Neural cell (in vitro differentiated cells): ENCODE results near the gene TRAK1. TPM values are rescaled to one million over a fixed set of nuclear protein-coding genes. Genes with fewer than 3 reads are reported as not detected.

ENCODE experiments used
- H2AFZ ChIP-seq: fragments of 200-600, 300-800 bp; sonication (generic), shearing (Covaris generic); 2 replicates; pipeline ENCODE4 v1.6.0; 2014; ENCODE audit warnings: low read depth, mild to moderate bottlenecking, antibody characterized with exemption, low read length, moderate library complexity
- H3F3A ChIP-seq: fragments of 200-600 bp; shearing (Covaris generic); 2 replicates; pipeline ENCODE4 v1.6.1; 2016; ENCODE audit warnings: mild to moderate bottlenecking, moderate library complexity, mixed read lengths, antibody characterized with exemption, low read length; ENCODE audit not compliant: insufficient read depth, poor library complexity, severe bottlenecking
- H3K27ac ChIP-seq: fragments of 200-600, 300-800 bp; sonication (generic), shearing (Covaris generic); 2 replicates; pipeline ENCODE4 v1.5.1; 2014; ENCODE audit warnings: mild to moderate bottlenecking, low read length, moderate library complexity
- H3K27me3 ChIP-seq: fragments of 300-800, 200-600 bp; sonication (generic), shearing (Covaris generic); 2 replicates; pipeline ENCODE4 v1.6.0; 2014; ENCODE audit warnings: mild to moderate bottlenecking, low read depth, low read length, moderate library complexity; ENCODE audit not compliant: insufficient read depth
- H3K36me3 ChIP-seq: fragments of 300-800, 200-600 bp; sonication (generic), shearing (Covaris generic); 2 replicates; pipeline ENCODE4 v1.5.1; 2014; ENCODE audit warnings: mild to moderate bottlenecking, antibody characterized with exemption, low read length, moderate library complexity; ENCODE audit not compliant: insufficient read depth
- H3K4me2 ChIP-seq: fragments of 300-800, 200-600 bp; sonication (generic), shearing (Covaris generic); 2 replicates; pipeline ENCODE4 v1.6.0; 2014; ENCODE audit warnings: mild to moderate bottlenecking, low read length
- H3K4me3 ChIP-seq: fragments of 300-800, 200-600 bp; sonication (generic), shearing (Covaris generic); 2 replicates; pipeline ENCODE4 v1.5.1; 2014; ENCODE audit warnings: mild to moderate bottlenecking, low read length, moderate library complexity
- H3K79me2 ChIP-seq: fragments of 200-600 bp; shearing (Covaris generic); replicated peaks from 2 replicates; pipeline ENCODE4 v1.6.0; 2014; ENCODE audit warnings: mild to moderate bottlenecking, low read length, moderate library complexity; ENCODE audit not compliant: insufficient read depth
- H3K9ac ChIP-seq: fragments of 300-800, 200-600 bp; sonication (generic), shearing (Covaris generic); 2 replicates; pipeline ENCODE4 v1.6.1; 2016; ENCODE audit warnings: mild to moderate bottlenecking, low read length, mixed read lengths
- H3K9me2 ChIP-seq: fragments of 200-600 bp; shearing (Covaris generic); 2 replicates; pipeline ENCODE4 v1.6.1; 2016; ENCODE audit warnings: mild to moderate bottlenecking, low read length, mixed read lengths; ENCODE audit not compliant: insufficient read depth
- H3K9me3 ChIP-seq: fragments of 200-600, 300-800 bp; sonication (generic), shearing (Covaris generic); 2 replicates; pipeline ENCODE4 v1.6.1; 2016; ENCODE audit warnings: mild to moderate bottlenecking, mixed run types, low read length, moderate library complexity, mixed read lengths
- H4K20me1 ChIP-seq: fragments of 200-600 bp; shearing (Covaris generic); 2 replicates; pipeline ENCODE4 v1.6.1; 2016; ENCODE audit warnings: mild to moderate bottlenecking, mixed run types; ENCODE audit not compliant: insufficient read depth
- CTCF ChIP-seq: fragments of 450-650 bp; IDR thresholded peaks from 2 replicates; pipeline ENCODE4 v1.5.1; 2014; ENCODE audit warnings: antibody characterized with exemption, mild to moderate bottlenecking, moderate library complexity; ENCODE audit not compliant: poor library complexity, severe bottlenecking
- EP300 ChIP-seq: fragments of 450-650 bp; conservative IDR thresholded peaks from 2 replicates; pipeline ENCODE4 v1.6.1; 2014; ENCODE audit warnings: antibody characterized with exemption, mild to moderate bottlenecking, moderate library complexity; ENCODE audit not compliant: poor library complexity, severe bottlenecking
- EZH2 ChIP-seq: fragments of 200-600, 300-800 bp; shearing (Covaris generic), sonication (generic); IDR thresholded peaks from 2 replicates; pipeline ENCODE4 v1.6.1; 2014; ENCODE audit warnings: antibody characterized with exemption, low read length, borderline replicate concordance, mild to moderate bottlenecking; ENCODE audit not compliant: insufficient read depth, poor library complexity, severe bottlenecking
- MXI1 ChIP-seq: fragments of 450-650 bp; conservative IDR thresholded peaks from 2 replicates; pipeline ENCODE4 v1.6.1; 2014; ENCODE audit warnings: antibody characterized with exemption, mild to moderate bottlenecking; ENCODE audit not compliant: poor library complexity, severe bottlenecking
- POLR2AphosphoS5 ChIP-seq: IDR thresholded peaks from 2 replicates; pipeline ENCODE4 v1.6.1; 2012
- RAD21 ChIP-seq: fragments of 450-650 bp; conservative IDR thresholded peaks from 2 replicates; pipeline ENCODE4 v1.6.1; 2014; ENCODE audit warnings: antibody characterized with exemption, mild to moderate bottlenecking, moderate library complexity
- REST ChIP-seq: IDR thresholded peaks from 2 replicates; pipeline ENCODE4 v1.6.1; 2012; ENCODE audit warnings: borderline replicate concordance
- SMC3 ChIP-seq: fragments of 450-650 bp; conservative IDR thresholded peaks from 2 replicates; pipeline ENCODE4 v1.6.1; 2014; ENCODE audit warnings: antibody characterized with exemption, mild to moderate bottlenecking, moderate library complexity; ENCODE audit not compliant: poor library complexity
- TAF1 ChIP-seq: IDR thresholded peaks from 2 replicates; pipeline ENCODE4 v1.6.1; 2012; ENCODE audit warnings: low read depth
- polyA plus RNA-seq: library from polyadenylated mRNA; depleted of rRNA; stranded (reverse); fragments of >200 nt; gene quantifications from 2 replicates; pipeline ENCODE4 v1.2.3, GENCODE V29; 2014

TRAK1 gene
- polyA plus RNA-seq, 1 donor from 2014 or later = 34.7 TPM

- Histone ChIP-seq H4K20me1 (no peaks in the 10 kb centered on the region), H3K9ac (peak overlapping the region; percentile 42), H2AFZ (no peak overlapping the region), H3K27ac (peak overlapping the region; percentile 22), H3K36me3 (no peaks in the 10 kb centered on the region), H3K9me2 (no peaks in the 10 kb centered on the region), H3F3A (no peaks in the 10 kb centered on the region), H3K4me2 (peak overlapping the region; percentile 9), H3K79me2 (peaks cover 50% of the 10 kb centered on the region), H3K9me3 (no peaks in the 10 kb centered on the region), H3K4me3 (peak overlapping the region; percentile 61), H3K27me3 (no peaks in the 10 kb centered on the region)
- TF ChIP-seq EZH2 (no peak), TAF1 (no peak), SMC3 (no peak), EP300 (no peak), MXI1 (no peak), REST (no peak), CTCF (no peak), RAD21 (no peak), POLR2AphosphoS5 (no peak)
These were observed 68.7 kb downstream of the TRAK1 start for GRCh38 chr3:42159706-42160472.

GRCh38 chr3:42161050-42161935 is 70.1 kb downstream of the TRAK1 start:
- H3K36me3 ChIP-seq = no peaks in the 10 kb centered on the region
- no peaks in the 10 kb centered on the region for H3K9me3 ChIP-seq
- TF ChIP-seq SMC3 = no peak
- H3K4me2 ChIP-seq = peak overlapping the region; percentile 89
- no peak overlapping the region for H3K27ac ChIP-seq
- no peak overlapping the region for H2AFZ ChIP-seq
- peaks cover 43% of the 10 kb centered on the region for H3K79me2 ChIP-seq
- peak overlapping the region; percentile 61 for H3K4me3 ChIP-seq
- no peaks in the 10 kb centered on the region for H3K9me2 ChIP-seq
- H3F3A ChIP-seq = no peaks in the 10 kb centered on the region
- no peaks in the 10 kb centered on the region for H3K27me3 ChIP-seq
- H3K9ac ChIP-seq = no peak overlapping the region
- H4K20me1 ChIP-seq = no peaks in the 10 kb centered on the region
